HCT116 (cell line): ENCODE results near the gene KCNQ1OT1. TPM values are rescaled to one million over a fixed set of nuclear protein-coding genes. Genes with fewer than 3 reads are reported as not detected.

Experiments used
- ATAC-seq: fragments of 200-7000 bp; cut with Tn5 transposase; 2 replicates; pipeline ENCODE4 v1.9.1; 2020; ENCODE audit warnings: mild to moderate bottlenecking, moderate library complexity
- BruUV-seq: library from RNA; stranded (reverse); fragments of 400-500 nt; replicated peaks from 2 replicates; lab custom pipeline; 2021; lab: Mats Ljungman, UMichigan
- CTCF ChIA-PET: fragments of 300-600 bp; sonication (Branson Sonifier 250); formaldehyde crosslinking; loops from one replicate; lab custom pipeline; 2021; ENCODE audit warnings: antibody characterized with exemption; lab: Charles Lee
- POLR2A ChIA-PET: fragments of 300-600, 350-600 bp; sonication (Branson Sonifier 250); formaldehyde crosslinking; loops from one replicate; lab custom pipeline; 2021; ENCODE audit warnings: antibody characterized with exemption; lab: Charles Lee
- RAD21 ChIA-PET, 2 experiments: fragments of 300-600 bp; sonication (Branson Sonifier 250); formaldehyde crosslinking; loops; one replicate each; lab custom pipeline; 2023; ENCODE audit warnings: low total read pairs in 2 of 2; ENCODE audit not compliant: uncharacterized antibody in 2 of 2, unreplicated experiment in 2 of 2, low non-redundant PET in 1 of 2; lab: Charles Lee
- DNase-seq: peaks from one replicate; pipeline ENCODE4 v3.0.0-alpha.2; 2010; ENCODE audit warnings: low read depth, low spot score
- H2AFZ ChIP-seq: fragments of 200-600 bp; shearing (Covaris generic), sonication (generic); 2 replicates; pipeline ENCODE4 v1.6.1; 2017; ENCODE audit warnings: low read depth, mixed run types, mixed read lengths, antibody characterized with exemption, low read length; ENCODE audit not compliant: poor library complexity, severe bottlenecking
- H3K27ac ChIP-seq: 2 replicates; pipeline ENCODE4 v1.5.1; 2012; ENCODE audit warnings: low read depth, low read length
- H3K27me3 ChIP-seq: fragments of 200-600 bp; sonication (generic); 2 replicates; pipeline ENCODE4 v1.6.1; 2016; ENCODE audit warnings: mixed run types, low read length, mixed read lengths; ENCODE audit not compliant: insufficient read depth
- H3K36me3 ChIP-seq, 2 experiments: fragments of 200-500 bp in 1 of 2; fragments of 200-600 bp in 1 of 2; sonication (Bioruptor generic) in 1 of 2; sonication (generic) in 1 of 2; 2 replicates each; pipeline versions ENCODE4 v1.5.1 to v1.6.1; 2014 to 2016; ENCODE audit warnings: low read length in 2 of 2, inconsistent platforms in 1 of 2, mixed read lengths in 1 of 2, mixed run types in 1 of 2; ENCODE audit not compliant: insufficient read depth in 2 of 2, control insufficient read depth in 1 of 2
- H3K4me1 ChIP-seq, 2 experiments: fragments of 200-600 bp in 1 of 2; sonication (generic) in 1 of 2; 2 replicates each; pipeline versions ENCODE4 v1.5.1 to v1.6.1; 2012 to 2017; ENCODE audit warnings: low read length in 2 of 2, inconsistent platforms in 1 of 2, mild to moderate bottlenecking in 1 of 2, mixed read lengths in 1 of 2, mixed run types in 1 of 2, moderate library complexity in 1 of 2; ENCODE audit not compliant: insufficient read depth in 2 of 2, control insufficient read depth in 1 of 2
- H3K4me2 ChIP-seq: fragments of 200-600 bp; sonication (generic); 2 replicates; pipeline ENCODE4 v1.6.1; 2017; ENCODE audit warnings: mixed run types, low read length, mixed read lengths
- H3K4me3 ChIP-seq, 2 experiments: fragments of 200-600 bp in 1 of 2; sonication (generic) in 1 of 2; replicated peaks in 1 of 2; 2 replicates each; pipeline ENCODE4 v1.5.1; 2011 to 2016; ENCODE audit warnings: low read length in 2 of 2, control low read depth in 1 of 2, low read depth in 1 of 2, mild to moderate bottlenecking in 1 of 2, mixed read lengths in 1 of 2, mixed run types in 1 of 2
- H3K79me2 ChIP-seq: fragments of 200-600 bp; sonication (generic); 2 replicates; pipeline ENCODE4 v1.6.1; 2017; ENCODE audit warnings: mild to moderate bottlenecking, mixed run types, low read length, moderate library complexity, mixed read lengths; ENCODE audit not compliant: insufficient read depth
- H3K9ac ChIP-seq: fragments of 200-600 bp; sonication (generic); 2 replicates; pipeline ENCODE4 v1.6.1; 2016; ENCODE audit warnings: low read length, mixed read lengths
- H3K9me2 ChIP-seq: fragments of 200-600 bp; sonication (generic), shearing (Covaris generic); 2 replicates; pipeline ENCODE4 v1.6.1; 2017; ENCODE audit warnings: mixed run types, mild to moderate bottlenecking, moderate library complexity; ENCODE audit not compliant: insufficient read depth
- H3K9me3 ChIP-seq, 2 experiments: fragments of 200-500 bp in 1 of 2; fragments of 200-600 bp in 1 of 2; sonication (Bioruptor generic) in 1 of 2; sonication (generic) in 1 of 2; 2 replicates each; pipeline ENCODE4 v1.6.1; 2014 to 2017; ENCODE audit warnings: low read length in 2 of 2, mixed read lengths in 2 of 2, inconsistent platforms in 1 of 2, low read depth in 1 of 2, mild to moderate bottlenecking in 1 of 2, mixed run types in 1 of 2, moderate library complexity in 1 of 2; ENCODE audit not compliant: control insufficient read depth in 1 of 2, insufficient read depth in 1 of 2
- H4K20me1 ChIP-seq: fragments of 200-600 bp; sonication (generic), shearing (Covaris generic); 2 replicates; pipeline ENCODE4 v1.6.1; 2017; ENCODE audit warnings: mixed run types, mild to moderate bottlenecking, moderate library complexity; ENCODE audit not compliant: insufficient read depth
- ATF3 ChIP-seq: IDR thresholded peaks from 2 replicates; pipeline ENCODE4 v1.6.1; 2012
- CEBPB ChIP-seq: IDR thresholded peaks from 2 replicates; pipeline ENCODE4 v1.6.1; 2012; ENCODE audit warnings: low read depth
- CTCF ChIP-seq, 3 experiments: fragments of 200-600 bp in 1 of 3; sonication (generic) in 1 of 3; IDR thresholded peaks in 2 of 3; conservative IDR thresholded peaks in 1 of 3; 2 replicates each; pipeline ENCODE4 v1.5.1; 2012 to 2017; ENCODE audit warnings: low read depth in 2 of 3, low read length in 2 of 3, antibody characterized with exemption in 1 of 3, borderline replicate concordance in 1 of 3, control low read depth in 1 of 3, mild to moderate bottlenecking in 1 of 3, mixed read lengths in 1 of 3, mixed run types in 1 of 3, moderate library complexity in 1 of 3; ENCODE audit not compliant: insufficient read depth in 1 of 3
- EZH2 ChIP-seq: fragments of 200-600 bp; sonication (generic); IDR thresholded peaks from 2 replicates; pipeline ENCODE4 v1.6.1; 2017; ENCODE audit warnings: antibody characterized with exemption, mixed run types
- EZH2phosphoT487 ChIP-seq: fragments of 200-600 bp; IDR thresholded peaks from 2 replicates; pipeline ENCODE4 v1.6.1; 2018; ENCODE audit warnings: antibody characterized with exemption, borderline replicate concordance
- MAX ChIP-seq: IDR thresholded peaks from 2 replicates; pipeline ENCODE4 v1.6.1; 2012
- POLR2AphosphoS5 ChIP-seq: IDR thresholded peaks from 2 replicates; pipeline ENCODE4 v1.6.1; 2011; ENCODE audit warnings: mild to moderate bottlenecking, low read depth, low read length, moderate library complexity
- REST ChIP-seq: IDR thresholded peaks from 2 replicates; pipeline ENCODE4 v1.6.1; 2012; ENCODE audit warnings: low read depth
- SIN3A ChIP-seq: IDR thresholded peaks from 2 replicates; pipeline ENCODE4 v1.6.1; 2012; ENCODE audit warnings: low read depth
- ZBTB33 ChIP-seq: IDR thresholded peaks from 2 replicates; pipeline ENCODE4 v1.6.1; 2011; ENCODE audit warnings: mild to moderate bottlenecking, low read length, moderate library complexity; ENCODE audit not compliant: insufficient replicate concordance; ENCODE audit errors: extremely low read depth
- ZFX ChIP-seq: fragments of 450-650 bp; IDR thresholded peaks from 2 replicates; pipeline ENCODE4 v1.6.1; 2017
- intact Hi-C: fragments of 100-400 bp; cut with micrococcal nuclease; formaldehyde crosslinking; loops from 2 replicates; pipeline ENCODE4 v1.10.0; 2022
- total RNA-seq: library from RNA; stranded (reverse); gene quantifications from one replicate; pipeline ENCODE4 v1.2.1, GENCODE V29; 2021; ENCODE audit not compliant: unreplicated experiment

The KCNQ1OT1 gene
- total RNA-seq, 1 experiment from 2014 or later, result 1.1 TPM

GRCh38 chr11:2694995-2695939 is 4.5 kb downstream of the KCNQ1OT1 start:
- CTCF ChIA-PET, result interaction anchor here (0.5 to 0.6 kb wide), 2 partner anchors 136 to 242 kb away, joined by 3 to 6 read pairs; no protein-coding TSS in a partner anchor
- no peak for ATAC-seq
- POLR2A ChIA-PET, result no interaction called here

More at GRCh38 chr11:2694995-2695939, 4.5 kb downstream of the KCNQ1OT1 start:
- DNase-seq, result no peak
- TF ChIP-seq ZFX, result no peak
- TF ChIP-seq EZH2phosphoT487, result no peak
- no peak for TF ChIP-seq ATF3
- TF ChIP-seq REST, result no peak
- no peak for TF ChIP-seq POLR2AphosphoS5
- TF ChIP-seq SIN3A, result no peak
- no peak for TF ChIP-seq MAX
- TF ChIP-seq ZBTB33, result no peak
- TF ChIP-seq EZH2, result no peak
- TF ChIP-seq CTCF (IDR thresholded peaks at IDR 0.05 in 2 of 3, conservative IDR thresholded peaks at IDR 0.05 in 1 of 3; ENCODE audit: borderline replicate concordance in 1 of 3, insufficient read depth in 1 of 3, low read depth in 2 of 3, low read length in 2 of 3), result no peak
- TF ChIP-seq CEBPB, result no peak
- intact Hi-C loops, result no loop called here
- H3K4me1 ChIP-seq, result peaks cover 0 to 11% of the 10 kb centered on the region in 2 experiments; a peak in 2 of 4 replicates
- H4K20me1 ChIP-seq, result no peaks in the 10 kb centered on the region
- no TSS peak for BruUV-seq
- no peaks in the 10 kb centered on the region for H3K9me2 ChIP-seq
- H3K27ac ChIP-seq, result no peak overlapping the region
- H3K36me3 ChIP-seq, result no peaks in the 10 kb centered on the region
- H3K27me3 ChIP-seq, result no peaks in the 10 kb centered on the region
- no peak overlapping the region for H2AFZ ChIP-seq
- no peak overlapping the region for H3K9ac ChIP-seq
- H3K4me3 ChIP-seq, result no peak overlapping the region
- RAD21 ChIA-PET, result interaction anchor here in 1 of 2 experiments (0.5 kb wide), 1 partner anchor 239 kb away, joined by 3 read pairs; no protein-coding TSS in a partner anchor
- peaks cover 85% of the 10 kb centered on the region for H3K79me2 ChIP-seq
- no peaks in the 10 kb centered on the region for H3K9me3 ChIP-seq
- no peak overlapping the region for H3K4me2 ChIP-seq
